CD4-positive, alpha-beta T cell treated with Interleukin-10 for 1 hour (primary cell): ENCODE data around the gene SFXN2.
A peak's percentile ranks its signal among the peaks of the same experiment; 100 is the strongest.

Source experiments
- DNase-seq: peaks from one replicate; pipeline ENCODE4 v3.0.0-alpha.2; 2020

The SFXN2 gene

DNA sequence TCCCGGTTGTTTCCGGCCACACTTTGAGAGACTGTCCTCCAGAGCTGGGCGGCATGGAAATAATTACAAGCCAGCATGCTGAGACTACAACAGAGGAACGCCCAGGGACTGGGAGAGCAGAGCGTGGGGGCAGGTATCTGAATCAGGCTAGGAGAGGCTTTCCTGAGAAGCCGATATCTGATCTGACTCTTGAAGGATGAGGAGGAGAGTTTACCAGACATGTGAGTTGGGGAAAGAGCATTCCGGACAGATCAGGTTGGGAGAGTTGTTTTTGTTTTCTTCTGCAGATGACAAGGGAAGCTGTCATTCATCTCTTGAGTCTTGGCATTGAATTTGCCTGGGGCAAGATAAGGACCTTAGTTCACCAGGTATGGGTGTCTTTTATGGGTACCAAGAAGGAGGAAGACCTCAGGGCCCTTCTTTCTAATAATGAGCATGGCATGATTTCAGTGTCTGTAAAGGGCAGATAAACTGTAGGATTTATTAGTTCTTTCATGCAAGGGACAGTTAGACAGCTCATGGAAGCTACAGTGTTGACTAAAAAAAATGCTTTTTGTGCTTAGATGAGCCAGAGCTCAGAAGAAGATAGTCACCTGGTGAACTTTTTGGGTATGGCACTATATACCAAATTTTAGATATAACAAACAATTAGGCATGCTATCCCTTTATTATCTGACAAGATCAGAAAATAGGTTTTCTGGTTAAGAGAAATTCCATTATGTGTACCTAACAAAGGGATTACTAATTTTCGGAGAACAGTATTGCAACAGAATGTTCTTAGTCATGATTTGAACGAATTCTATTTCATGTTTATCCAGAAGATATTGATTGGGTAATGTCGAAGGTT is 65.5 kb downstream of the SFXN2 start:
- DNase-seq: no peak

DNA sequence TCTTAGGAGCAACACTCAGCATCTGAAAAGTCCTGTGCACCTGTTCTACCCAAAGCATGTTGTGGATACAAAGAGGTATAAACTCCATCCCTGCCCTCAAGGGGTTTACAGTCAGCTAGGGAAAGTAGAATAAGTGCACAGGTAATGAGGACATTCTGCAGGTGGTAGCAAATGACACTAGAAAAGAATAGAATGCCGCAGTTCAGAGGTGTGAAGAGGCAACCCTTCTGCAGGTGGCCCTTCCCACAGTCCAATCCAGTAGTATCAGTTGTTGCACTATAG is 66.0 kb downstream of the SFXN2 start:
- DNase-seq: no peak

DNA sequence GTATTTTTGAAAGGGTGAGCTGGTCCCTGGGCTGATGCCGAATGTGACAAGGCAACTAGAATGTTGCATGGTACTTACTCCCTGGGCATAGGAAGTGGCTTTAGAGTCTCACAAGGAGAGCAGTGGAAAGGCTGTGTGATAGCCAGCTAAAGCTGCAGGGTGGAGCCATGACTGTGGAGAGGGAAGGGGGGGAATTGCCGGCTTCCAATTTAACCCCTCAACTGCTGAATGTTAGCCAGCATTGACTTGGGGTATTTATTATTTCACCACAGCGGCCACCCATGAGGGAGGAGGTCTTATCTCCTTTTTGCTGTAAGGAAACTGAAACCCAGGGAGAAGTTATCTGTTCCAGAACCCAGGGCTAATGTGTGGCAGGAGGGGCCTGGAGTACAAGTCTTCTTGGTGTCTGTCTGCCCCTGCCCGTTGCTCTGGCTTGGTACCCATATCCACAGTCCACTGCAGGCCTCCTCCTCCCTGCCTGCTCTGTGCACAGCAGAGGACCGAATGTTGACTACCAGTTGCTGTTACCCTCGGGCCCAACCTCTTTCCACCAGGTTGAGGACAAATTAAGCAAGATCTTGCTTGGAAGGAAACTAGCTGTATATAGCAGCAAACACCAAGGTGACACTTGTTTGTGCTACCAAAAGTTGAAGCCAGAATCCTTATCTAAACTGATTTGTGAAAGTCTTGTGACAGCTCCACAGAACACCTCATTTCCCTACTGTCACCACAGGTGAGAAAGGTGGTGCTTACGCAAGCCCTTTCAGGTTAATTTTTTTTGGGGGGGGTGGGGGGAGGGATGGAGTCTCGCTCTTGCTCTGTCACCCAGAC is 66.9 kb downstream of the SFXN2 start:
- no peak for DNase-seq

DNA sequence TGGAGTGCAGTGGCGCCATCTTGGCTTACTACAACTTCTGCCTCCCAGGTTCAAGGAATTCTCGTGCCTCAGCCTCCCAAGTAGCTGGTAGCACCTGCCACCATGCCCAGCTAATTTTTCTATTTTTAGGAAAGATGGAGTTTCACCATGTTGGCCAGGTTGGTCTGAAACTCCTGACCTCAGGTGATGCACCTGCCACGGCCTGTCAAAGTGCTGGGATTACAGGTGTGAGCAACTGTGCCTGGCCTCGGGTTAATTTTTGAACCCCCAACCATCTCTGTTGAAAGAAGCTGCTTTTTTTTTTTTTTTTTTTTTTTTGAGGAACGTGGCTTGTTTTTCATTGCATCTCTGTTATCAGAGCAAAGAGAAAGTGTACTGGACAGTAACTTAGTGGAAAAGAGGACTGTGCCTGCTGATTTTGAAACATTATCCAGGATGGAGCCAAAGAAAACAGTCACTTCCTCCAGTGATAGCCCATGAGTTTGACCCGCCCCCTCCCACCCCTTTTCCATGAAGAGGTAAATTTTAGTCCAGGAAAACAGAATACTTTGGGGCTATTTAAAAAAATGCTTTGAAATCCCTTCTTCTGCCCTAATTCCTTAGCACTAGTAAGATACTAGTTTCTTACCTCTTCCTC is 67.6 kb downstream of the SFXN2 start:
- no peak for DNase-seq

DNA sequence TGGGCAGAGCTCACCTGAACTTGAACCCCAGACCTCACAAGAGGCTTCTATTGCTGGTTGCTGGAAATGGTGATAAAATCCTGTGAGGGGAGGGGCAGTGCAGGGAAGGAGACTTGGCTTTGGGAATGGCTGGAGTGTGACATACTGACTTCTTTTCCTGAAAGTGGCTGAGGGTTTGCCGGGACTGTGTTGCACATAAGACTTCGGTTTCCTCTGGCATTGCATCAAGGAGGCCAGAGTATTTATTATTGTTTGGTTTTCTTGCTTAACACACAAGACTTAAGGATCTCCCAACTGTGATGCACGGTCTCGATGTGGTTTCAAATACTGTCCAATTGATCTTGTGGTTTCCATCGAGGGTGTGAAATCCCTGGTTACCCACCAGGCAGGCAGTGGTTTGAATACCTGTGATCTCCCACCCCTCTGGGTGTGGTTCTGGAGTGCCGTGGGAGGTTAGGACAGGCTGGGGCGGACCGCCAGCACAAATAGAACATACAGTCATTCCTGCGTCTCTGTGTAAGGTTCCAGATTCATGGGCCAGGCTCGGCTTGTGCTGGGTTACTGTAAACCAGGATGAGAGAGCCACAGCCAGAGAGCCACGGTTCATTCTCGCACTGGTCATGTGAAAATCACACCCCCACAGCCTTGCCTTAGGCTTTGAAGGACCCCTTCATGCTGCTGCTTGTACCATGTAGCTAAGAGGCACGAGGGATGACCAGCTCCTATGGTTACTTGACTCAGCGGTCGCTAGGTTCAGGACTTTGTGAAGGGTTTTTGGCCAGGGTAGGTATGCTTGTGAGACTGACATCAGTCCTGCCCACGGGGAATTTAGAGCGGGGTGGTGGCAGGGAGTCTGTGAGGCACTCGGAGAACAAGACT is 68.5 kb downstream of the SFXN2 start:
- no peak for DNase-seq

DNA sequence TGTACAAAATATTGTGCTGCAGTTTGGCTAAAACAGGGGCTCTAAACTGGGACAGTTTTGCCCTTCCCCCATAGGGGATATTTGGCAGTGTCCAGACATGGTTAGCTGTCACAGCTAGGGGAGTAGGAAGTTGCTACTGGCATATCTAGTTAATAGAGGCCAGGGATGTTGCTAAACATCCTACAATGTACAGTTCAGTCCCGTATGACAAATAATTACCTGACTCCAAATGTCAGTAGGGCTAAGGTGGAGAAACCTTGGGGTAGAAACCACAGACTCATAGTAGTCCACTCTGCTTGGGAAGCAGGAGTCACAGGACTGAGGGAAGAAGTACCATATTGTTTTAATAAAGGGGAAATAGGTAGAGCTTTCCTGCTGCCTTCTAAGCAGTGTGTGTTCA is 69.1 kb downstream of the SFXN2 start:
- no peak for DNase-seq

DNA sequence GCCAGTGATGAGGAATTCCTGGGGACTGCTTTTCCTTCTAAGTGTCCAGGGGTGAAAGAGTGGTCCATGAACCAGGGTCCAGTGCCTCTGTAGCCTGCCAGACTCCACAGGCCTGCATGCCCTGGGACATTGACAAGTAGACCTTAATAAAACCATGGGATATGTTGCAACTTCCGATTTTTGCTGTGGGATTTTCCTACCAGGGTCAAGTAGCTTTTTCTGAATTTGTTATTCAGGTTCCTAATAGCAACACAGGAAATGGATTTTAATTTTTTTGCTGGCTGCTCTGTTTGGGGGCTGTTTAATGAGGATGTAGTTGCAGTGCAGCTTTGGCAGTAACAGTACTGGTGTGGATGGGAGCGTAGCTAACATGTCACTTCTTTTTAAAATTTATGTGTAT is 71.4 kb downstream of the SFXN2 start:
- DNase-seq: peak; percentile 21

DNA sequence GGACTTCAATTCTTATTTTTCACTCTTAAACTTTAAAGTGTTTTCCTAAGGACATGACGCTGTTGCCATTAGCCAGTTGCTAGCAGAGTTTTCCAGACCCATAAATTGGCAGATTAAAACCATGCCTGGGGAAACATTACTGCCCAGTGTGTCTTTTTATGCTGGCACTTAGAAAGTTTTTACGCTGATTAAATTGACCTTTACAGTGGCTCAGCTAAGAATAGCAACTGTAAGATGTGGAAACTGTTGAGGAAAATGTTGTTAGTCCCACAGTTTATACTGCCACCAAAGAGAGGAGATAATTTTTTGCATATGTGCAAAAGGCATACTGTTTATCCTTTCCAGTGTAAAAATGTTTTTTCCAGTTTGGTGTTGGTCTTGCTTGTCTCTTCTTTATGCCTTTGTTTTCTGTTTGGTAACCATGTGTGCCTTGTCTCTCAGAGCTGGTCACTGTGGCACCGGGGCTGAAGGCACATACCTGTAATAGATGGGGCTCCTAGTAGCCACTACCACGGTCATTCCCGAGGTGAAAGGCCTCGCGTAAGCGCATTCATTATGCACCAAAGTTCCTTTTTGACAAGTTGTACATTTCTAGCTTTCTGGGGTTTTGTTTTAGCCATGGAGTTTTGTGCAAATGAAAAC is 77.4 kb downstream of the SFXN2 start:
- no peak for DNase-seq
